GM19239 (cell line): Measurements from ENCODE around the gene VWA8.

Experiments used
- DNase-seq: peaks from one replicate; pipeline ENCODE4 v3.0.0; 2011; ENCODE audit warnings: low spot score; ENCODE audit not compliant: insufficient read length
- FAIRE-seq: peaks from 2 replicates; lab custom pipeline; 2011; peaks lifted over from hg19 to GRCh38; lab: Jason Lieb, UNC

Gene VWA8

DNA sequence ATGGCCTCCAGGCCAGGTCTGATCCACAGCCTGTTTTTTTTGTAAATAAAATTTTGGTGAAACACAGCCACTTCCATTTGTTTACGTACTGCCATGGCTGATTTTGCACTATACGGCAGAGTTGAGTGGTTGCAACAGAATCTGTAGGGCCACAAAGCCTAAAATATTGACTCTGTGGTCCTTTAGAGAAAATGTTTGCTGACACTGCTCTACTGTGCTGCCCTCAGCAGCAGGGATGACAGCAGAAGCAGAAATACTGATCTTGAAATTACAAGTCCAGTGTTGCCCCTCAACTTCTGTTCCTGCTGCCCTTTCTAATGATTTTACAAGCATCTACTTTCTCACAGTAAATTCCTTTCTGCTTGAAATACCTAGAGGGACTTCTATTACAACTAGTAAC, 258.4 kb downstream of the VWA8 start:
- no peak for FAIRE-seq
- DNase-seq = no peak

DNA sequence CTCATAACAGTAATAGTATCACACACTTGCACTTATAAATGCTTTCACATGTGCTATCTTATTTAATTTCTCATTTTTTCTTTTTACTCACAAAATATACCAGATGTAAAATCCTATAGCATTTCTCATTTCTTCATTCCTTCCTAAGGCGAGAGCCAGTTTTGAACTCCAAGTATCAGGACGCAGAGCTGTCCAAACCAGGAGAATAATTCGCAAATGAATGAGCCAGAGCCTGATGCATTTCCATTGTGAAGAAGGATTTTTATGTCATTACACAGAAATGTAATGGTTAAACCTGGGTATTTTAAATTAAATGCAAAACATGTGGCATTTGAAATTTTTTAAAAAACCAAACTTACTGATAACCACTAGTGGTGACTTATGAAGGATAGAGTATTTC, 259.2 kb downstream of the VWA8 start:
- no peak for DNase-seq
- no peak for FAIRE-seq

DNA sequence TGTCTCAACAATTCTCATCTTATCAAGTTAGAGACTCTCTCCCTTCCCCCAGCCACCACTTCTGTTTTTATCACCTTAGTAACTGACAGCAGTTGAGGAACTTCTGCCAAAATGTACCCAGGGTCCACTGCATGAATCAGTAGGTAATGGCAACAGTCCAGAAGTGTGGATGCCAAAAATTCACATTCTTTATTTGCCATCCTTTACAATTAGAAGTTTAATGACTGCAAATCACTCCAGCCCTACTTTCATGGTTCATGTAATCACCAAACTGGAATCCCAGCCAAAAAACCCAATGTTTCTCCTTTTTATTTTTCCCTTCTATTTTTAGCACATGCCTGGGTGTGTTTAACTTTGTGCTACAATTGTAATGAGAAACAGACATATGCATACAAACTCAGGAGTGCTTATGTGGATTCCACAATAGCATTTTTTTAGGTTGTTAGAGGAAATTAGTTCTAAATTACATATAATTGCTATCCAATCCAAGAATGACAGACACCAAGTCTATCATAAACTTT, 260.1 kb downstream of the VWA8 start:
- DNase-seq (no peak), FAIRE-seq (no peak)

DNA sequence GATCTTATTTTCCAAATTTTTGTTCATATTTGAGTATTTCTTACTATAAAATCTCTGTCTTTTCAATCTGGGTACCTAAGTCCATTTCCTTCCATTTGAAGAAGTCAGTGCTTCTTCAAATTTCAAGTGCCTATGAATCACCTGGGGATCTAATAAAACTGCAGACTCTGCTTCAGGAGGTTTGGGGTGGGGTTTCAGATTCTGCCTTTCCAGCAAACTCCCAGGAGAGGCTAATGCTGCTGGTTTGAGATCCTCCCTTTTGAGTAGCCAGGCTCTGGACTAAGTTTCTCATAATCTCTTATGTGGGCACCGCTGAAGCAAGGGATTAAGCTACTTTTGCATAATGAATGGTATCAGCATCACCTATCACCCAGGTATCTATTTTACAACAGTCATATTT, 261.1 kb downstream of the VWA8 start:
- DNase-seq (no peak), FAIRE-seq (no peak)

DNA sequence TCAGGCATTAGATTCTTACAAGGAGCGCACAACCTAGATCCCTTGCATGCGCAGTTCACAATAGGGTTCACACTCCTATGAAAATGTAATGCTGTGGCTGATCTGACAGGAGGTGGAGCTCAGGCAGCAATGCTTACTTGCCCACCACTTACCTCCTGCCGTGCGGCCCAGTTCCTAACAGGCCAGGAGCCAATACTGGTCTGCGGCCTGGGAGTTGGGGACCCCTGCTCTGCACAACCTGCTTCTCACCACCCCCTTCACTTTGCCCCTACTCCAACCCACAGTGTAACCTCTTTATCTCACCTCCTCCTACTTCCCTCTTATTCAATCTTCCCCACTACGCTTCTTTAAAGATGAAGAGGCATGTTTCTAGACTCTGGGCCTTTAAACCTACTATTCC, 263.3 kb downstream of the VWA8 start:
- no peak for FAIRE-seq
- no peak for DNase-seq

DNA sequence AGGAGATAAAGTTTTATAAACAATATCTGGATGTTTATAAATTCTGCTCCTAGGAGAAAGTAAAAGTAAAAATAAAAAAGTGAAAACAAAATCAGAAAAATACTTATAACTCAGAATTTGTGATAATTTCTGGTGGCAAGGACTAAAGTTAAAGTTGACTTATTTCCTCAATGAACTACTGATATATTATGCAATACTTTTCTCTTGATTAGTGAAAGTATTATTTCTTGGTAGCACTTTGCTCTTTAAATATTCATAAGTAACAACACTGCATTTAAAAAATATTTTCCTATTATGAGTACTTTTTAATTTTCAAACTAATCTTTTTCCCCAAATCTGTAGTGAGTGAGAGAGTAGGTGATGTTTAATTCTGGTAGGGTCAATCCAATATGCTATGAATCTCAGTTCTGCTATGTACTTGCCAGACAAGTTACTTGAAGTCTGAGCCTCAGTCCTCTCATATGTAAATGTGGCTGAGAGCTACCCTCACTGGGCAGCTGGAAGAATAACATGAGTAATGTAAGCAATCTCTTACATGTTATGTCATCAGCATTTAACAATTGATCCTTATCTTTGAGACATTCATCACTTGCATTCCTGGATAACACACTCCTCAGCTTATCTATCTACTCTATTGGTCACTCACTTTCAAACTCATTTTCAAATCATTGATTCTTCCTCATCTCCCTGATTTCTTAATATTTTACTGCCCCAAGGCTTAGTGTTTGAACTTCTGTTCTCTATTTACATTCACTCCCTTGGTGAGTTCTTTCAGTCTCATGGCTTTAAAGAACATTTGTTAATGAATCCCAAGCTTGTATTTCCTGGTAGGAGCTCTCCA, 264.5 kb downstream of the VWA8 start:
- no peak for FAIRE-seq
- no peak for DNase-seq

DNA sequence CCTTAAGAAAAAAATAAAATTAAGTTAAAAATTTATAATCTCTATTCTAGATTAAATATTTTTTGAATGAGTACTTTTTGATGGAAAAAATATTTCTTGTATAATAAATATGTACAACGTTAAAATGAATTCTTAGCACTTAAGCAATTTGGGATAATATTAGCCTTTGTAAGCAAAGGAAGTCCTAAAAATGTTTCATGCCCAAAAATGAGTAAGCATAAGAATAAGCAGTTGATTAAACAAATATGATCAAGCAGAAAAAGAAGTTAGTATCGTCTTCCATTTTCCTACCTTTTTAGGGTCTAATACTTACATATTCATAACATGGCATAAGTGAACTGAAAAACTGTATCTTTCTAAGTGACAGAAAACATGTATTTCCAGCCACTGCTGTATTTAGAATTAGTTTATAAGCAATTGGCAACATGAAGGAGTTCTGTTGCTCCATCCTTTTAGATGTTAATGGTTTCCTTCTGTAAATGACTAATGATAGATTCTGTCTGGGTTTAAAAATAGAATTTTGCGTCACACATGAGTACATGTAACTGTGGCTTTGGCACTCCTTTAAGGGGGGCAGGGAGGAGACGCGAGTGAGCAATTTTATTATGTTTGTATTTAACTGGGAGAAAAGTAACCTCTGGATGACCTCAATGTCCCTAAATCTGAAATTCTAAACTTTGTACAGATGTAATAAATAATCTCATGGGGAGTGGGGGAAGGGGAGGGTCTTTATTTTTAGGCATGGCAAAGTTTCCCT, 266.2 kb downstream of the VWA8 start:
- FAIRE-seq (peak; percentile 78), DNase-seq (peak; percentile 7)

DNA sequence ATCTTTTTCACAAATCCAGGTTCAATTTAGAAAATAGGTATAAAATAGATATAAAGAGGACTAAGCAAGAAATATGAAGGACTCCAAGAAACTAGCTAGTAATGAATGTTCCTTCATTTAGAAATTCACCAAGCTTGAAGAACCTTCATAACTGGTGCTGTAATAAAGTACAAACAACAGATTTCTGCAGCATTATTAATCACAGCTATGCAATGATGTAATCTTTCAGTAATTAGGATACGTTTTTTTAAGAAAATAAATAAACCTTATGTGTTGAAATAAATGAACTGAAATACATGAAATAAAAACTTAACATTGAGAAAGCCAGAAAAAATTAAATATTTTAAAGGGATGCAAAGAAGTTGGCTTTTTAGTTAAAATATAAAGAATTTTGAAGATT, 267.5 kb downstream of the VWA8 start:
- FAIRE-seq (no peak), DNase-seq (no peak)

DNA sequence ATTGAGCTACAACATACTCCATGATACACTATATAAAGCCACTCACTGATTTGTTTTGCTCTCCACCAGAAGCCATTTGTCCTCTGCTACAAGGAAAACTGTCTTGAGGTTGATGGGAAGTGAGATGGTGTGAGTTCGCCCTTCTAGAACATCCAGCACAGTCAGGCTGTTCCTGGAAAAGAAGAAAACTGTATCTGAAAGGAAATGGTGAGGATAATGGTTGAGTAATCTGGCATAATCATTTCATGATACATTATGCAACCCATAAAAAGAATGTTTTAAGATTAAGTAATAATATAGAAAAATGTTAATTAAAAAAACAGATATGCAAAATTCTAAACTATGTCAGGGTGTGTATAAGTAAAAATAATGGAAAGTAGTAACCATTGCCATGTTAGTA, 269.6 kb downstream of the VWA8 start:
- DNase-seq (no peak), FAIRE-seq (no peak)

DNA sequence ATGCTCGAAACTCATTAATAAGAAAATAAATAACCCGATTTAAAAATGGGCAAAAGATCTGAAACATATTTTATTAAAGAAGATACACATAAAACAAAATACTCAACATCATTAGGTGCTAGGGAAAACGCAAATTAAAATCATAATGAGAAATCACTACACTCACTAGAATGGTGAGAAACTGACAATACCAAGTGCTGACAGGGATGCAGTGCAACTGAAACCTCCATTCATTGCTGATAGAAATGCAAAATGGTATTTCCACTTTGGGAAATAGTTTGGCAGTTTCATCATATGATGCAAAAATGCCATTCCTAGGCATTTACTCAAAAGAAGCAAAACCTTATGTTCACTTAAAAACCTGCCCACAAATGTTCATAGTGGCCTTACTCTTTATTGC, 278.1 kb downstream of the VWA8 start:
- no peak for DNase-seq
- FAIRE-seq = no peak

DNA sequence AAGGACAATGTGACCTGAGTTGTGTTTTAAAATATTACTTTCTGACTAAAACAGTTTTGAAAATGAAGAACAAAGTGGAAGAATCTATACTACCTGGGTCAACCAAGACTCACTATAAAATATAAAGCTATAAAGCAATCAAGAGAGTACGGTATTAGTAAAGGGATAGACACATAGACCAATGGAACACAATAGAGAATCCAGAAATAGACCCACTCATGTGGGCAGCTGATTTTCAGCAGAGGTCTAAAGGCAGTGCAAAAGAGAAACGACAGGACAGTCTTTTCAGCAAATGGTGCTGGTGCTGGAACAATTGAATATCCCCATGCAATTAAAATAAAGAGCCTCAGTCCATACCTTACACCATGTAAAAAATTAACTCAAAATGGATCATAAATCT, 278.9 kb downstream of the VWA8 start:
- FAIRE-seq (no peak), DNase-seq (no peak)

DNA sequence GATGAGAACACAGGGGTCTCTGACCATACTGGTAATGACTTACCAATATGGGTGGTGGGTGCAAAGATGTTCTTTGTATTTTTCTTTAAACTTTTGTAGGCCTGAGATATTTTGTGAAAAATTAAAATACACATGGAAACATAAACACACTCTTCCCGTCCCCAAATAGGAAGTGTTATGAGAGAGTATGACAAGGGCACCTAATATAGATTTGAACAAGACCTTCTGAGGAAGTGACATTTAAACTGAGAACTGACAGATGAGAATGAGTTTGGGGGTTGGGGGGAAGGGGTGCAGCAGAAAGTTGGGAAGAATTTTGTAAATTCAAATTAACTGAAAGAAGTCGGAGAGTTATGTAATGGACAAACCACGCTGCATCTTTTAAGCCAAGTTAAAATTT, 279.3 kb downstream of the VWA8 start:
- DNase-seq = no peak
- no peak for FAIRE-seq

DNA sequence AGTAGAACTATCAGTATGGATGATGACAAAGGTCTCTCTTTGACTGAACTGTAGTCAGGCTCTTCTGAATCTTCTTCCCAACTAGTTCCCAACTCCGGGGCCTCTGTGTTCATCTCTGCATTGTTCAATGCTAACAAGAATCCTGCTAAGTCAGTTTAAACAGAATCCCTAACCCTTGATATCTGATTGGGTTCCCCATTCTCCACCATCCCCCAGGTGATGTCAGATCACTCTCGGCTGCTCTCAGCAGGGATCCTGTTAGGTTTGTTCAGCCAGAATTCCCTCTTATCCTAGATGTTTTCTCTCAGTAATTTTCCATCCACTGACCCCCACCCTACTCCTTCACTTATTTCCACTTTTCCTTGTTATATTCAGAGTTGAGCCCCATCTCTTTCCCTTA, 280.0 kb downstream of the VWA8 start:
- no peak for FAIRE-seq

DNA sequence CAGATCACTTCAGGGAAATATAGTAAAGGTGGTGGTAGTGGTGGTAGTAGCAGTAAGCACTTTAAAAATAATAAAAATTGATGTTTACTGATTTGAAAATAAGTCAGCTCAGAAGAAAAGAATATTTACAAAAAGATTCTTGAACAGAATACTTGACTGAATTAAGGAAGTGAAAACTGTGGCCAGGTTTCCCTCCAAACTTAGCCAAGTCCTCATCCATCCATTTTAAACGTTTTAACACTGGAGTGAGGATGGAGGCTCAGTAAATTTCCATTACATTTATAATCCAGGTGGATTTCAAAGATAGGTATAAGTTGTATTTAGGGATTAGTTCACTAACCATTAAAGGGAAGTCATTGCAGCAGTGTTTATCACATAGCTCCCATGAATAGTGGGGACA, 282.1 kb downstream of the VWA8 start:
- FAIRE-seq = no peak
- DNase-seq = no peak

More for the DNA sequence above, 280.0 kb downstream of the VWA8 start:
- no peak for DNase-seq

DNA sequence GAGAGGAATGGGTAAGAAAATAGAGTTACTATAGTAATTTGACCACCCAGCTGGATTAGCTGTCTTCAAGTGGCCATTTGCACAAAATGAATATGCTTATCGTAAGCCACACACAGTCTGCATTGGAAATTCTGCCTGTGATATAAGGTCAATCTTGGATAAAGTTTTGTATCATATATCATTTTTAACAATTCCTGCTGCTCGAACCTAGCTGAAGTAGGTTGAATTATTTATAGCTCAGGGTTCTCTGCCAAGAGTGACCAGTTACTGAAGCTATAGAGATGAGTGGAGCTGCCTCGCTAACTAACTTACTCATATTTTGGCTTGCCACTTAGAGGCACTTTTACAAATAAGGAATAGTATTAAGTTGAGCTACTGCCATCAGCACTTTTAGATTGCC, 282.7 kb downstream of the VWA8 start:
- DNase-seq = no peak
- FAIRE-seq = no peak

DNA sequence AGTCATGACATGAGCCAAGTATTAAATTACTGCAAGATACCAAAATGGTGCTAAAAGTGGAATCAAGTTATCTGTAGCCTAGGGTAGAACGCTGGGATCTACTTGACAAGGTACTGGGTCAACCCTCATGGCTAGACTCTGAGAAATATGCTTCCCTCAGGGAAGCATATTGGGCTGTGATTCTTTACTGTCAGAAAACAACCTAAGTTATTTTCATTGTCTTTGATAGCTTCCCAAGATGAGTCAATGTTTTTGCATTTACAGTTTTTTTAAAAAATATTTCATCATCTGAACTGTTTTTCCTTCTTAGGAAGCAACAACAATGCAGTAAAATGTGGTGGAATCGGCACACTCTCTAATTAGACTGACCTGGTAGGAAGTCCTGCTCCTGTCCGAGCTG, 285.6 kb downstream of the VWA8 start:
- DNase-seq (no peak), FAIRE-seq (no peak)

DNA sequence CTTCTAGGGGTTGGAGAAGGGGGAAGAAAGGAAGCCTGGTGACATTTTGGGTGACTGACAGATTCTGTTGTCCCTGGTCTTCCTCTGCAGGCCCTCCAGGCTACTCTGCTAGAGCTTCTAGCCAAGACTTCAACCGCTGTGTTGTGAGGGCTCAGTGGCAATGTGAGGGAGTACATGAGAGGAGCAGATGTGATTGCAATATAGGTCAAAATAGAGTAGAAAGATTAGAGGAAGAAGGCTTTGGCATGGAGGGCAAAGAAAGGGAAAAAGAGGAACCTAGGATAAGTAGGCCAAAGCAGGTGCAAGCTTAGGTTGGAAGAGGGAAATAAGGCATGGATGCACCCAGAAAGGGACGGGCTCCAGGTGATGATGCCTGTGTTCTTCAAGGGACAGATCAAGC, 286.7 kb downstream of the VWA8 start:
- no peak for FAIRE-seq

DNA sequence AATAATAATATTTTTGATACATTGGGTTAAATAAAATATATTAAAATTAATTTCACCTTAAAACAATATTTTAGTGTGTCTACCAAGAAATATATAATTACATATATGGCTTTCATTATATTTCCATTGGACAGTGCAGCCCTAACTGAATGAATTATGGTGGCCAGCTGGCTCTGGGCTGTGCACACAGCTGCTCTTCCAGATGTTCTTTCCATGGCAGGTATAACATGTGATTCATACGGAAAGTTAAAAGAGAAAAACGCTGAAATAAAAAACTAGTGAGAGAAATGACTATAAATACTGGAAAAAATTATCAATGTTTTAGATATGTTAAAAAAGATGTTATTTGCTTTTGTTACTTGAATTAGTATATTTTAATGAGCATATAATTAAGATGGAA, 287.3 kb downstream of the VWA8 start:
- no peak for FAIRE-seq
- no peak for DNase-seq

More for the DNA sequence above, 286.7 kb downstream of the VWA8 start:
- DNase-seq = no peak

DNA sequence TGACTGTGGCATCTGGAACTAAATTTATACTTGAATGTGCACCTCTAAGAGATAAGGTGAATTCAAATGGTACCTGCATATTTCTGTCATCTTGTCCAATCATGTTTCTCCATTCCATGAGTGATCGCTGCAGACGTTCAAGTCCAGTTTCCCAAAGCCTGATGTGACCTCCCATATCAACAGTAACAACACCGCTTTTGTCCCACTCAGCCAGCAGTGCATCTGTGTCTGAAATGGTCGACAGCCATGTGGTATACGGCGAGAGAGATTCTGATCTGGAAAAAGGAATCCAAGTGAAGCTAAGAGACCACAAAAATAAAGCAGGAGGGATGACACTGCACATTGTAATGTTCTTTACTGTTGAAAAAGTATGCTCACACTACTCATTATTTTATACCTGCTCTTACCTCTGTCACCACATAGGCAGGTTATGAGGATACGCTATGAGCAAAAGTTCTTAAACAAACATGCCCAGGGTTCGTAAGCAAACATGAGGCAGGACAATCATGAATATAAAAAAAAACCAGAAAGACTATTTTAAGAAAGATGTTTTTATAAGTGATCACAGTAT, 290.0 kb downstream of the VWA8 start:
- FAIRE-seq = no peak
- DNase-seq = no peak

DNA sequence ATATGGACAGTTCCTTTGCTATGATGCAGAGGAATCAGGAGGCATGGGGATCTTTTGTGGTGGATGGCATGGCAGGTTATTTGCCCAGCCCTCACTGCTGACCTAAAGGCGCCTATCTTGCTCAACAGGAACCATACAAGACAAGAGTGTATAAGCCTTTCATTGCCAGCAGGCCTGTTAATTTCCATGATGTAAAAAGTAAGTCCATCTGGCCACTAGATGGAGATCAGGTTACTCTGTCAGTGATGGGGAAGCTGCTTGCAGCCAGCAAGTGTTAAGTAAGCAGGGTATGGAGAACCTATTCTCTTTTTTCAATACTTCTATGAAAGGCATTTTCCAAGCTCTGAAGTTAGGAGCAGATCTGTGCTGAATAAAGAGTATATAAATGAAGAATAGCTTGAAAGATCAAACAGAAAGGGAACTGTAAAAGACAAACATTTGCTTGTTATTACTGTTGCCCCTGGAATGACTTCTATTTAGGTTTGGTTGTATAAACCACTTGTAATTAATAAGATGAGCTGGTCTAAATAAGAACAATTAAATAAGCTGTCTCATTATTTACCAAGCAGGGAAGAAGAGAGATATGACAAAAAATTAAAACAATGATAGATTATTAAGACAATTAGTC, 292.7 kb downstream of the VWA8 start:
- peak; percentile 17 for DNase-seq
- FAIRE-seq = peak; percentile 98

DNA sequence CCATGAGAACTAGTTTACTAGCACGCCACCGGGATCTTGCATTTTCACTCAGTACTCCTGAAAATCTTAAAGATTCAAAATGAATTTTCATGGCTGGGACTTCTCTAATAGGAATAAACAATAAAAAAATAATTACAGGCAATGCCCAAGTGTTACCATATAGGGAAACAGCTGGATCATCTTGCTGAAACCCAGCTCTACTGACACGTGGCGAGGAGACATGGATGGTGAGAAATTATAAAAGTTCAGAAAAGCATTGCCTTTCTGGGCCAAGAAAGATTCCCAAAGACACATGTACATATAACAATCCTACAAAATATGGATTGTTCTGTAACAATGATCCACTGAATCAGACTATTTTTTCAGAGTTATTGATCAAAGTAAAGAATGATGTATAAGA, 294.3 kb downstream of the VWA8 start:
- no peak for FAIRE-seq

More for the DNA sequence above, 294.3 kb downstream of the VWA8 start:
- no peak for DNase-seq
